Measurements from ENCODE around the gene ANKDD1B. TPM values are rescaled to one million over a fixed set of nuclear protein-coding genes. Genes with fewer than 3 reads are reported as not detected.

Gene ANKDD1B
- total RNA-seq (2022; extraction: Qiagen RNA extraction; ENCODE audit: low read depth): 0.09 to 0.16 TPM (median 0.10 TPM) in 3 of 5 replicates, not detected in the others

DNA sequence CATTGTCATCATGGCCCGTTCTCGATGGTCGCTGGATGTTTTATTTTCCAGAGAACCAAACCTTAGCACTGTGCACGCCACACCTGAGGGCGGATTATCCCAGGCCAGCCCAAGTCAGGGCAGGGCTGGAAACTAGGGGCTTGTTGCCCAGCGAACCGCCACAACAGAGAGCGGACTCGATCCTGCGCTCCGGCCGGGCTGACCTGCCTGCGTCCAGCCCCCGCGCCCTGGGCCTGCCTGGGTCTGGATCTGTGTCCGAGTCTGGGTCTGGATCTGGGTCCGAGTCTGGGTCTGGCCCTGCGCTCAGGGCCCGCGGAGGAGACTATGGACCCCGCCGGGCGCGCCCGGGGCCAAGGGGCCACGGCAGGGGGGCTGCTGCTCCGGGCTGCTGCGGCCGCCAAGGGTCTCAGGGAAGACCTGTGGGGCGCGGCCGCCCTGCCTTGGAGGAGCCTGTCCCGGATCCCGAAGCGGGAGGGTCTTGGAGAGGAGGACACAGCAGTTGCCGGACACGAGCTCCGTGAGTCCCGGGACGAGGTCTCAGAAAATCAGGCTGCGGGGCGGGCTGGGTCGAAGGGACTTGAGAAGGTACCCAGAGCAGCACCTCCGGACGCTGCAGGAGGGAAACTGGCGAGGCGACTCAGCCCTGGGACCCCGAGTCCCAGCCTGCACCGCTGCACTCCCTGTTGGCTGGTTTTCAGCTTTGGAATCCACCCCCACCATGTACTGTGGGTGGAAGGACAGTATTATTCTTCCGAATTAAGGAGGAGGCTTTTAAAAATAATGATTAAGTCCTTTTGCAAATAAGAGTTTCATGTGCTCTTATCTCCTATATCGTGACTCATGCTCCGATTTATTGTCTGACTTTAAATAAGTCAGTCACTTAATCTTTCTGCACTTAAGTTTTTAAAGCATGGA lies at the start of gene ANKDD1B:
ANKDD1B (plus strand) TSS at position 143 of the 915 bp plus-strand sequence; CDS start at position 325, 182 bp downstream.

DNA sequence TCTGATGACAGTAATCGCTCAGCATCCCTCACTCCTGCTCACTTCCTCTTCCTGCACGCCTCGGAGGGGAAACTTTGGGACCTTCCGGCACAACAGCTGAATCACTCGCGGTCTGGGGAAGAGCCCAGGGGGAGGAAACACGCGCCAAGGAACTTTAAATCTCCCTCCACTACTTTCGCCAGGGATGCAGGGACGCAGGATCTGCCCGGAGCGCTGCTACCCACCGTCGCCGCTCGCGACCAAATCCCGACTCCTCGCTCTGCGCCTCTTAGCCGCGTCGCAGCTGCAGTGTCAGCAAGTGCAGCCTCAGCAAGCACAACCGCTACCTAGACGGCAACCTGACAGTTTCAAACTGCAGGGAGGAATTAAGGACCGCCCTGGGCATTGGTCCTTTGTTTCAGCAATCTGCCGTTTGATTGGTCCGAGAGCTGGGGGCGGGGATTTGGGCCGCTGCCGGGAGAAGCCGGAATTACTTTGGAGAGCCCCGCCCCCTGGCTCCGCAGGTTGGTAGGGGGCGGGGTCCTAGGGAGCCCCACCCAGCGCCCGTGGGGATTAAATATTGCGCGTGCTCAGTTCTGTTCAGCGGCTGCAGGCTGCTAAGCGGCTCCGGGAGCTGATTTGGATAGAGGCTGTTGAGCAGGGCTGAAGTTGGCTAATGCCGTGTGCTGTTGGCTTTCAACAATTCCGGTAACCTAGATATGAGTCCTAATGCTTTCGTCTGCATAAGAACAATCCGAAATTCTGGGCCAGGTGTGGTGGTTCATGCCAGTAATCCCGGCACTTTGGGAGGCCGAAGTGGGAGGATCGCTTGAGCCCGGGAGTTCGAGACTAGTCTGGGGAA lies 106.0 kb downstream of the ANKDD1B start, which contains the start of gene POC5:
POC5 (minus strand) TSS at position 356 of the 841 bp plus-strand sequence. CDS start 4,500 bp downstream, outside the sequence.

Other genes with a start within 250 kb of the ANKDD1B start
- gene CERT1, start 99.8 kb upstream of the ANKDD1B start, total RNA-seq (2022; extraction: Qiagen RNA extraction; ENCODE audit: low read depth): 25.6 to 33.8 TPM (median 29.7 TPM) in 5 replicates
- gene POLK, start 99.6 kb upstream of the ANKDD1B start, total RNA-seq (2022; extraction: Qiagen RNA extraction; ENCODE audit: low read depth): 9.2 to 15.2 TPM (median 12.5 TPM) in 5 replicates
- 10.3 to 13.8 TPM (median 11.9 TPM) in 5 replicates for gene POC5, start 106.0 kb downstream of the ANKDD1B start, total RNA-seq (2022; extraction: Qiagen RNA extraction; ENCODE audit: low read depth)

Data from A549 treated with DMSO at 1 μM for 4 hours (cell line).